Measurements from ENCODE around the gene SH3BP5. TPM values are rescaled to one million over a fixed set of nuclear protein-coding genes. Genes with fewer than 3 reads are reported as not detected.
A peak's percentile ranks its signal among the peaks of the same experiment; 100 is the strongest.

Gene SH3BP5
- total RNA-seq, 2 experiments from 2014 or later: 15.1 to 31.3 TPM

DNA sequence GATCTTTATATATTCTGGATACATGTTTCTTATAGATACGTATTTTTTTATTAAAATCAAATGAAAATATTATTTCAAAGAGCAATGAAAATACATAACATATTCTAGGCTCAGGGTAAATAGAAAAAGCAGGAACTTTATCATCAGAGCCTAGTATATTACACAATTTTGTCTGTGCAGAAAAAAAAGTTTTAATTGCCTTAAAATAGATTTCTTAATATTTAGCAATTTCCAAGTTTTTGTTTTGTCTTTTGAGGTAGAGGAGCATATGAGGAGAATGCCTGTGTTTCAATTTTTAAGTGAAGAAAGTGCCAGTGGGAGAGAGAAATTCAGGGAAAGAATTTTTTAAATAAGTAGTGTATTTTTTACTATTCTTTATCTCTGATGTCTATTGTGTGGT is 115.9 kb downstream of the SH3BP5 start:
- peaks cover 10% of the 10 kb centered on the region; the same call in 1 of the 2 replicates for H3K79me2 ChIP-seq (ENCODE audit: insufficient read depth, low read depth, low read length)
- no peak for DNase-seq (ENCODE audit: low spot score)
- H3K27ac ChIP-seq (ENCODE audit: low read depth, low read length, poor library complexity, severe bottlenecking): no peak overlapping the region
- peaks cover 84% of the 10 kb centered on the region for H3K36me3 ChIP-seq (ENCODE audit: insufficient read depth, low read length)
- H3K4me2 ChIP-seq (ENCODE audit: low read length): peak overlapping the region; percentile 55
- H3K9me2 ChIP-seq (ENCODE audit: insufficient read depth, low read length): no peaks in the 10 kb centered on the region
- intact Hi-C loops (cut with micrococcal nuclease; ENCODE audit: unreplicated experiment): no loop called here
- no peak for TF ChIP-seq EZH2phosphoT487 (IDR thresholded peaks at IDR 0.05; ENCODE audit: borderline replicate concordance, low read depth, low read length)
- TF ChIP-seq CTCF (conservative IDR thresholded peaks at IDR 0.05; ENCODE audit: low read length): no peak
- POLR2A ChIA-PET: interaction anchor here (0.7 to 1.8 kb wide), 2 partner anchors 10 to 11 kb away, joined by 4 to 16 read pairs; partner anchors contain the start of gene CAPN7
- no peak overlapping the region for H2AFZ ChIP-seq (ENCODE audit: low read length)
- no peaks in the 10 kb centered on the region for H4K20me1 ChIP-seq (ENCODE audit: insufficient read depth, low read length)
- H3K9me3 ChIP-seq (ENCODE audit: low read length): no peaks in the 10 kb centered on the region; the same call in 1 of the 2 replicates
- CTCF ChIA-PET (ENCODE audit: unreplicated experiment): no interaction called here
- no TSS peak for BruUV-seq (replicated peaks)
- peaks cover 43% of the 10 kb centered on the region for H3K4me1 ChIP-seq (ENCODE audit: insufficient read depth, low read length, poor library complexity, severe bottlenecking)
- H3K4me3 ChIP-seq (ENCODE audit: low read depth, low read length, poor library complexity, severe bottlenecking): no peak overlapping the region

DNA sequence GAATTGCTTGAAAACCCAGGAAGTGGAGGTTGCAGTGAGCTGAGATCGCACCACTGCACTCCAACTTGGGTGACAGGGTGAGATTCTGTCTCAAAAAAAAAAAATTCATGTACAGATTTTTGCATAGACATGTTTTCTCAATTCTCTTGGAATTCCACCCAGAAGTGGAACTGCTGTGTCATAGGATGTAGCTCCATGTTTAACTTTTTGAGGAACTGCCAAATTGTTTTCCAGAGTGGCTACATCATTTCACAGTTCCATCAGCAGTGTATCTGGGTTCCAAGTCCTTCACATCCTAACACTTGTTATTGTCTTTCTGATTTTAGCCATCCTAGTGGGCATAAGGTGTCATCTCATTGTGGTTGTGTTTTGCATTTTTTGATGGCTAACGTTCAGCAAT is 116.4 kb downstream of the SH3BP5 start:
- TF ChIP-seq CTCF (conservative IDR thresholded peaks at IDR 0.05; ENCODE audit: low read length) (no peak), EZH2phosphoT487 (IDR thresholded peaks at IDR 0.05; ENCODE audit: borderline replicate concordance, low read depth, low read length) (no peak)
- CTCF ChIA-PET (ENCODE audit: unreplicated experiment): no interaction called here
- Histone ChIP-seq H3K4me3 (ENCODE audit: low read depth, low read length, poor library complexity, severe bottlenecking) (peak overlapping the region; percentile 3), H3K27ac (ENCODE audit: low read depth, low read length, poor library complexity, severe bottlenecking) (peak overlapping the region; percentile 47), H3K9me3 (ENCODE audit: low read length) (no peaks in the 10 kb centered on the region; the same call in 1 of the 2 replicates), H3K36me3 (ENCODE audit: insufficient read depth, low read length) (peaks cover 86% of the 10 kb centered on the region), H2AFZ (ENCODE audit: low read length) (peak overlapping the region; percentile 53; the same call in 1 of the 2 replicates), H3K79me2 (ENCODE audit: insufficient read depth, low read depth, low read length) (peaks cover 10% of the 10 kb centered on the region; the same call in 1 of the 2 replicates), H3K4me1 (ENCODE audit: insufficient read depth, low read length, poor library complexity, severe bottlenecking) (peaks cover 43% of the 10 kb centered on the region), H3K9me2 (ENCODE audit: insufficient read depth, low read length) (no peaks in the 10 kb centered on the region), H3K4me2 (ENCODE audit: low read length) (peak overlapping the region; percentile 55), H4K20me1 (ENCODE audit: insufficient read depth, low read length) (no peaks in the 10 kb centered on the region)
- no TSS peak for BruUV-seq (replicated peaks)
- peak; percentile 20 for DNase-seq (ENCODE audit: low spot score)
- intact Hi-C loops (cut with micrococcal nuclease; ENCODE audit: unreplicated experiment): no loop called here
- POLR2A ChIA-PET: interaction anchor here (0.7 kb wide), 2 partner anchors 8 to 10 kb away, joined by 4 to 6 read pairs; partner anchors contain the start of gene CAPN7

- ChIA-PET POLR2A (interaction anchor here (1.0 kb wide), 1 partner anchor 11 kb away, joined by 3 read pairs; no protein-coding TSS in a partner anchor), CTCF (ENCODE audit: unreplicated experiment) (interaction anchor here (1.2 kb wide), 1 partner anchor 9 kb away, joined by 4 read pairs; the partner anchor contains the start of gene CAPN7)
- intact Hi-C loops (cut with micrococcal nuclease; ENCODE audit: unreplicated experiment): no loop called here
- no peak for DNase-seq (ENCODE audit: low spot score)
- Histone ChIP-seq H2AFZ (ENCODE audit: low read length) (no peak overlapping the region), H3K4me3 (ENCODE audit: low read depth, low read length, poor library complexity, severe bottlenecking) (no peak overlapping the region), H3K9me2 (ENCODE audit: insufficient read depth, low read length) (no peaks in the 10 kb centered on the region), H3K79me2 (ENCODE audit: insufficient read depth, low read depth, low read length) (peaks cover 14% of the 10 kb centered on the region; the same call in 1 of the 2 replicates), H4K20me1 (ENCODE audit: insufficient read depth, low read length) (no peaks in the 10 kb centered on the region), H3K27ac (ENCODE audit: low read depth, low read length, poor library complexity, severe bottlenecking) (no peak overlapping the region), H3K4me2 (ENCODE audit: low read length) (no peak overlapping the region), H3K4me1 (ENCODE audit: insufficient read depth, low read length, poor library complexity, severe bottlenecking) (peaks cover 43% of the 10 kb centered on the region), H3K9me3 (ENCODE audit: low read length) (no peaks in the 10 kb centered on the region; the same call in 1 of the 2 replicates), H3K36me3 (ENCODE audit: insufficient read depth, low read length) (peaks cover 80% of the 10 kb centered on the region)
- TF ChIP-seq CTCF (conservative IDR thresholded peaks at IDR 0.05; ENCODE audit: low read length) (no peak), EZH2phosphoT487 (IDR thresholded peaks at IDR 0.05; ENCODE audit: borderline replicate concordance, low read depth, low read length) (no peak)
- BruUV-seq (replicated peaks): no TSS peak
Measured at GRCh38 chr3:15214758-15215157, 117.6 kb downstream of the SH3BP5 start.
